Measurements from ENCODE around the gene CYP4F2.
A peak's percentile ranks its signal among the peaks of the same experiment; 100 is the strongest.
"Not testable (repeated sequence)": the region's sequence is repeated elsewhere in the genome, so short reads cannot be mapped to it uniquely, and the experiment has no call there.

CYP4F2 gene

DNA sequence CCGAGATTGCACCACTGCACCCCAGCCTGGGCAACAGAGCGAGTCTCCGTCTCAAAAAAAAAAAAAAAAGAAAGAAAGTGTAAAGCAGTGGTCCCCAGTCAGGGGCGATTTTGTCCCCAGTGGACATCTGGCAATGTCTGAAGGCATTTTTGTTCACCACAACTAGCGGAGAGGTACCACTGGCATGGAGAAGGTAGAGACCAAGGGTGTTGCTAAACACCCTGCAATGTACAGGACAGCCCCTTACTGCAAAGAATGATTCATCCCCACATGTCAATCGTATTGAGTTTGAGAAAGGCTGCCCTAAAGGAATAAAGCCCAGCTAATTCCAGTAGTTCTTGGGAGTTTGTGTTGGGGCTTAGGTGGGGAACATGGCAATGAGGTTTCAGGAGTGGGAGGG lies 38.7 kb downstream of the CYP4F2 start:
- no peak for DNase-seq (ENCODE audit: low read depth, low spot score)

DNA sequence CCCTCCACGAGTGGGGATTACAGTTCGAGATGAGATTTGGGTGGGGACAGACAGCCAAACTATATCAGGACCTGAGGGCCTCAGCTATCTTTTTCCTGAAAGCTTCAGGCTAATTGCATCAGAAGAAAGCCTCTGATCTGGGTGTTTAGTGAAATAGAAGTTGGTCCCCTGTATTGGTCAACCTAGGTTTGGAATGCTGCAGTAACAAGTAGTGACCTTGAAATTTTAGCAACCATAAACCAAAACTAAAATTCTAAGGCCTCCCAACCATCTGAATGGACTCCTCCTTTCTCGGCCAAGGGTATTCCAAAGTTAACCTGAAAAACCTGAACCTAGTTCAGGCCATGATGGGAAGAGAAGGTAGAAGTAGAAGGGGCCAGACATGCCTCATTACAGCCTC lies 47.5 kb downstream of the CYP4F2 start:
- DNase-seq (ENCODE audit: low read depth, low spot score), result no peak

DNA sequence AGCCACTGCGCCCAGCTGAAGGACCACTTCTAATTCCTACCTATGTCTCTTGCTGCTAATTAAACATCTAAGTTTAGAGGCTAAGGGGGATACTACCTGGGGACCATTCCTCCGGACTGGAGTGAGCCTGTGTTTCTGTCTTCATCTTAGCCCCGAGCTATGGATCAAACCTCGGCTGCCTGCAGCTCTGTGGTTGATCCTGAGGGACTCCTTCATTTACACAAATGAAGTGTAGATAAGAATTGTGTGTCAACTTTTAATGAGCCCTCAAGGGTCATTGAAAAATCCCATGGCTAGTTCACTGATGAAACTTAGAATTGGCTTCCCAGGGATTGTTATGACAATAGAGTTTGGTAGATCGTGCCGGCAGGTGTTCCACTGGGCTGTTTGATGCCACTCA lies 51.0 kb downstream of the CYP4F2 start:
- no peak for DNase-seq (ENCODE audit: low read depth, low spot score)

DNA sequence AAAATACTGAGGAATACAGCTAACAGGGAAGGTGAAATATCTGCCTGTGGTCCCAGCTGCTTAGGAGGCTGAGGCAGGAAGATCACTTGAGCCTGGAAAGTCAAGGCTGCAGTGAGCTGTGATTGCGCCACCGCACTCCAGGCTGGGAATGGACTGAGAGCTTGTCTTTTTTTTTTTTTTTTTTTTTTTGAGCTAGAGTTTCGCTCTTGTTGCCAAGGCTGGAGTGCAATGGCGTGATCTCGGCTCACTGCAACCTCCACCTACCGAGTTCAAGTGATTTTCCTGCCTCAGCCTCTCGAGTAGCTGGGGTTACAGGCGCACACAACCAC lies 54.0 kb downstream of the CYP4F2 start:
- DNase-seq (ENCODE audit: low read depth, low spot score), result not testable (repeated sequence)

DNA sequence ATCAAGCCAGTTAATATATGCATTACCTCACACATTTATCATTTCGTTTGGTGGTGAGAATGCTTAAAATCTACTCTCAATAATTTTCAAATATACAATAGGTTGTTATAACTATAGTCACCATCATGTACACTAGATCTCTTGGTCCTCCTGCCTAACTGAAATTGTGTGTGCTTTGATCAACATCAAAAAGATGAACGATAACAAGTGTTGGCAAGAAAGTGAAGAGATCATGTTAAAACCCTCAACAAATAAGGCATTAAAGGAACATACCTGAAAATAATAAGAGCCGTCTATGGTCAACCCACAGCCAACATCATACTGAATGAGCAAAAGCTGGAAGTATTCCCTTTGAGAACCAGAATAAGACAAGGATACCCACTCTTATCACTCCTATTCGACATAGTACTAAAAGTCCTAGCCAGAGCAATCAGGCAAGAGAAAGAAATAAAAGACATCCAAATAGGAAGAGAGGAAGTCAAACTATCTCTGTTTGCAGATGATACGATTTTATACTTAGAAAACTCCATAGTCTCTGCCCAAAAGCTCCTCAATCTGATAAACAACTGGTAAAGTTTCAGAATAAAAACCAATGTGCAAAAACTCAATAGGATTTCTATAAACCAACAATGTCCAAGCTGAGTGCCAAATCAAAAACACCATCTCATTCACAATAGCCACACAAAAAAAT lies 54.5 kb downstream of the CYP4F2 start:
- no peak for DNase-seq (ENCODE audit: low read depth, low spot score)

DNA sequence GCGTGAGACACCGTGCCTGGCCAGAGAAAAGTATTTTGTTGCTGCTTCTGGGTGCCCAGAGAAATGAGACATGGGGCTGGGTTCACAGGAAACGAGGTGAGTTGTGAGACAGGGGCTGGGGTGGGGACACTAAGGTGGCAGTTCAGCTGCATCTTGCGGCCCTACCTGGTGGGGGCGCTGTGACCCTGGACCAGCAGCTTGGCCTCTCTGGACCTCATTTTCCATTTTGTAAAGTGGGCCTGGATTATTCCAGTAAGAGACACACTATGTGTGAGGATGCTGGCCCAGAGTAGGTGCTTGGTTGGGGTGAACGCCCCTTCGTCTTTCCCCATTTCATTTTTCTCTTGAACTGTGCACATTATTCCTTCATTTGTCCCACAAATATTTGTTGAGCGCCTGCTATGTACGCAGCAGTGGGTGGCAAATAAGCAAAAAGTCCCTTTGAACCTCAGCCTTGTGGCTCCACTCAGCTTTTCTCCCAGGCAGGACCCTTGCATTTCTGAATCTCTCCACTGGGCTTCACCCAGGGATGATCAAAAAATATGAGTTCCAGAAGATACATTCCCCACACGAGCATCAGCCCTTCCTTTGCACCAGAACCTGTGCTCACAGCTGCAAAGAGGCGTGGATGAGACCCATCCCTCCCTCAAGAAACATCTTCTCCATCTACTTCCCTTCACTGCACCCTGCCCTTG lies 55.9 kb downstream of the CYP4F2 start:
- no peak for DNase-seq (ENCODE audit: low read depth, low spot score)

DNA sequence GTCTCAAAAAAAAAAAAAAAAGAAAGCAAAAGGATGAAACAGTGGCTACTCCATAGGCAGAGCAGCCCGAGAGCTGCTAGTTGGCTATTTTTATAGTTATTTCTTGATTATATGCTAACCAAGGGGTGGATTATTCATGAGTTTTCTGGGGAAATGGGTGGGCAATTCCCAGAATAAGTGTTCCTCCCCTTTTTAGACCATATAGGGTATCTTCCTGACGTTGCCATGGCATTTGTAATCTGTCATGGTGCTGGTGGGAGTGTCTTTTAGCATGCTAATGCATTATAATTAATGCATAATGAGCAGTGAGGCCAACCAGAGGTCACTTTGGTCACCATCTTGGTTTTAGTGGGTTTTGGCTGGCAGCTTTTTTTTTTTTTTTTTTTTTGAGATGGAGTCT lies 57.0 kb downstream of the CYP4F2 start:
- no peak for DNase-seq (ENCODE audit: low read depth, low spot score)

DNA sequence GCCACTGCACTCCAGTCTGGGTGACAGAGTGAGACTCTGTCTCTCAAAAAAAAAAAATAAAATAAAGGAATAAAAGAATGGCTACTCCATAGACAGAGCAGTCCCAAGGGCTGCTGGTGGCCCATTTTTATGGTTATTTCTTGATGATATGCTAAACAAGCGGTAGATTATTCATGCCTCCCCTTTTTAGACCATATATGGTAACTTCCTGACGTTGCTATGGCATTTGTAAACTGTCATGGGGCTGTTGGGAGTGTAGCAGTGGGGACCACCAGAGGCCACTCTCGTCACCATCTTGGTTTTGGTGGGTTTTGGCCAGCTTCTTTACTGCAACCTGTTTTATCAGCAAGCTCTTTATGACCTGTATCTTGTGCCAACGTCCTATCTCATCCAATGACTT lies 58.0 kb downstream of the CYP4F2 start:
- DNase-seq (ENCODE audit: low read depth, low spot score), result not testable (repeated sequence)

DNA sequence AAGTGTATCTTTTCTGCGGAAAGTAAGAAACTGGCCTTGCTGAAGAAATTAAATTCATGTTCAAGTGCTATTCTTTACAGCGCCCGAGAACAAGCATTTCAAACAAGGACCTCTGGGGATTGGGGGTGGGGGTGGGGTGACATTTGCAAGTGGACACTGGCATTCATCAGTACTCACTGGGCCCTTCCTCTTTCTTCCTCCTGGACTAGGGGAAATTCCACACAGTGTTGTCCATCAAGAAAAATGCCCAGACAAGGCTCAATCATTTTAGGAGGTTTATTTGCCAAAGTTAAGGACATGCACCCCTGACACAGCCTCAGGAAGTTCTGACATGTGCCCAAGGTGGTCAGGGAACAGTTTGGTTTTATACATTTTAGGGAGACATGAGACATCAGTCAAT lies 59.5 kb downstream of the CYP4F2 start:
- DNase-seq (ENCODE audit: low read depth, low spot score), result no peak

DNA sequence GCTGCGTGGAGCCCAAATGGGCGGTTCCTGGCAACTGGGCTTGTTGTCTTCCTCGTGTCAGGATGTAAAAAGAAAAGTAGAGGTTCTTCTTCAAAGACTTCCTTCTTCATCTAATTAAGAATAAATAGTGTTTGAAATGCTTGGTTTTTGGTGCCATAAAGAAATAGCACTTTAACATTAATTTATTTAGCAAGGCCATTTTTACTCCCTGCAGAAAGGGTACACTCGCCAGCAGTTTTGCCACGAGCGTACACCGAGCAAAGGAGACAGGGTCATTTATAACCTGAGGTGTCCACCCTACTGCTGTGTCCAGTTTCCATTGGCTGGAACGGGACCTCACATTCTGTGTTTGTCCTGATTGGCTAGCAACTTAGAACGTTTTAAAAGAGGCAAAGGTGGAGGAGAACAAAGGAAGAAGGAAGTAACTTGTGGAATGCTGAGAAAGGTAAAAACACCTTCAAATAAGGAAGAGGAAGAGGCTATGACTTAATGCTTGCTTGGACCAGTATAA lies 60.6 kb downstream of the CYP4F2 start:
- DNase-seq (ENCODE audit: low read depth, low spot score), result no peak

DNA sequence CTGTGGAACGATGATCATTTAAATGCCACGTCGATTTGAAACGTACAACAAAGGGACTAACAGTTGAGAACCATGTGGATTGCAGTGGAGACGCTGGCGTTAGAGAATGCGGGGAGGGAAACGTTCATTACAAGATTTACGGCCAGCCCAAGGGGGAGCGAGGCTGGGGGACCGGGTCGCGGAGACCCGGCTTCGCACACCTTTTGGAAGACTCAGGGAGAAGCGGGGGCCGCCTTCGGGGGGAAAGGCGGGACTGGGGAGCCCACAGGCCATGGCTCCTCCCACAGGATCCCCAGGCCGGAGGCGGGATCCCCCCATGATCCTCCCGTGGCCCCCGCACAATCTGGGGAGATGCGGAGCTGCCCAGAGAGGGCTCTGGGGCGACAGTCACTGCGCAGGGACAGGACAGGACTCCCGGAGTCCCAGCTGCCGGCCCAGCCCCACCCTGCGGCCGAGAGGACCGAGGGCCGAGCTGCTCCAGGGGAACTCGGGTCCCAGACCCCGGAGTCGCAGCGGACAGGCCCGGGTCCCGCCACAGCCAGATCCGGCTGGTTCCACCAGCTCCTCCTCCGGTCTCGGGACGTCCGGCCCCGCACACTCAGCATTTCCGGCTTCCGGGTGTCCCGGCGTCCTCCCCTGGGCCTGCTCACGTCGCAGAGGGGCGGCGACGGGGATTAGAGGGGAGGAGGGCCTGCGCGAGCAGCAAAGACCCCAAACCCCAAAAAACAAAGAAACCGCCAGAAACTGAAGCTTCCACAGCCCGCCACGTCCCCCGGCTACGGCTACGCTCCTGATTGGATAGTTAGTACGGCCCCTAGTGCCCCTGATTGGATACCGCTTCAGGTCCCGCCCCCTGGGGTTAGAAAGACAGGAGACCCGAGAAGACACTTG lies 61.3 kb downstream of the CYP4F2 start:
- DNase-seq (ENCODE audit: low read depth, low spot score), result peak; percentile 94

DNA sequence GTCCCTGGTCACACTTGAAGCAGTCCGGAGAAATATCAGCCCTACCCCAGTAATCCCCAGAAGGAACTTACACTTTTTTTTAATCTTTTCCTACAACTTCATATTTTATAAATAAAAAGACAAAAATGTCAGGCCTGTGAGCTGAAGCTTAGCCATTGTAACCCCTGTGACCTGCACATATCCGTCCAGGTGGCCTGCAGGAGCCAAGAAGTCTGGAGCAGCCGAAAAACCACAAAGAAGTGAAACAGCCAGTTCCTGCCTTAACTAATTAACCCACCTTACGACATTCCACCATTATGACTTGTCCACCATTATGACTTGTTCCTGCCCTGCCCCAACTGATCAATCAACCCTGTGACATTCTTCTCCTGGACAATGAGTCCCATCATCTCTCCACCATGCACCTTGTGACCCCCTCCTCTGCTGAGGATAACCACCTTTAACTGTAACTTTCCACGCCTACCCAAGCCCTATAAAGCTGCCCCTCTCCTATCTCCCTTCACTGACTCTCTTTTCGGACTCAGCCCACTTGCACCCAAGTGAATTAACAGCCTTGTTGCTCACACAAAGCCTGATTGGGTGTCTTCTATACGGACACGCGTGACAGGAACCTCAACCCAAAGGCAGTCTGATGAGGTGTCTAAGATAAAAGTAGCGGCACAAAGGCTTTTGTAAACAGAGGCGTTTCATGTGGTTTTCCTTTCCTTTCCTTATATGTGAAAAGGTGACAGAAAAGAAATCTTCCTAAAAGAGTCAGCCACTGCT lies 62.1 kb downstream of the CYP4F2 start:
- not testable (repeated sequence) for DNase-seq (ENCODE audit: low read depth, low spot score)

DNA sequence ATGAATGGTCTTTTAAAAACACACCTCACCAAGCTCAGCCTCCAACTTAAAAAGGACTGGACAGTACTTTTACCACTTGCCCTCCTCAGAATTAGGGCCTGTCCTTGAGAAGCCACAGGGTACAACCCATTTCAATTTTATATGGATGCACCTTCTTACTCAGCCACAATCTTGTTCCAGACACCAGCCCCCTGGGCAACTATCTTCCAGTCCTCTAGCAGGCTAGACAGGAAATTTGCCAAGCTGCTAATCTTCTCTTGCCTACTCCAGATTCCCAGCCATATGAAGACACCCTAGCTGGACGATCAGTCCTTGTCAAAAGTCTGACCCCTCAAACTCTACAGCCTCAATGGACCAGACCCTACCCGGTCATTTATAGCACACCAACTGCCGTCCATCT lies 63.6 kb downstream of the CYP4F2 start:
- not testable (repeated sequence) for DNase-seq (ENCODE audit: low read depth, low spot score)

DNA sequence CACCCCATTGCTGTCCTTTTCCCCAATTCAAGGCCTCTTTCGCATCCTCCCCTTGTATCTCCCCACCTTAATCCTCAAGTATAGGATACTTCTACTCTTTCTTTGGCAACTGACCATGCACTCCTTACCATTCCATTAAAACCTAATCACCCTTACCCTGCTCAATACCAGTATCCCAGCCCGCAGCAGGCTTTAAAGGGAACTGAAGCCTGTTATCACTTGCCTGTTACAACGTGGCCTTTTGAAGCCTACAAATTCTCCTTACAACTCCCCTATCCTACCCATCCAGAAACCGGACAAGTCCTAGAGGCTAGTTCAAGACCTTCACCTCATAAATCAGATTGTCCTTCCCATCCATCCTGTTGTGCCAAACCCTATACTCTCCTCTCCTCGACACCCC lies 66.2 kb downstream of the CYP4F2 start:
- no peak for DNase-seq (ENCODE audit: low read depth, low spot score)

DNA sequence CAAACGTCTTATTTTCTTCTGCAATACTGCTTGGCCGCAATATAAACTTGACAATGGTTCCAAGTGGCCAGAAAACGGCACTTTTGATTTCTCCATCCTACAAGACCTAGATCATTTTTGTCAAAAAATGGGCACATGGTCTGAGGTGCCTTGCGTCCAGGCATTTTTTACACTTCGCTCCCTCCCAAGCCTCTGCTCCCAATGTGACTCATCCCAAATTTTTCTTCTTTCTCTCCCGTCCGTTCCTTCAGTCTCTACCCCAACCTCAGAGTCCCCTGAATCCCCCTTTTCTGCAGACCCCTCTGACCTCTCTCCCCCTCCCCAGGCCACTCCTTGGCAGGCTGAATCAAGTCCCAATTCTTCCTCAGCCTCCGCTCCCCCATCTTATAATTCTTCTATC lies 68.1 kb downstream of the CYP4F2 start:
- no peak for DNase-seq (ENCODE audit: low read depth, low spot score)

DNA sequence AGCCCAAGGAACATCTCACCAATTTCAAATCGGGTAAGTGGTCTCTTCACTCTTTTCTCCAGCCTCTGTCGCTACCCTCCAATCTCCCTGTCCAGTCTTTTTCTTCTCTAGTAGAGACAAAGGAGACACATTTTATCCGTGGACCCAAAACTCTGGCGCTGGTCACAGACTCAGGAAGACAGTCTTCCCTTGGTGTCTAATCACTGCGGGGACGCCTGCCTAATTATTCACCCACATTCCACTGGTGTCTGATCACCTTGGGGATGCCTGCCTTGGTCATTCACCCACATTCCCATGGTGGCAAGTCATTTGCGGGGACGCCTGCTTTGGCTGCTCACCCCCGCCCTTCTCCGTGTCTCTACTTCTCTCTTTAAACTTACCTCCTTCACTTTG lies 68.6 kb downstream of the CYP4F2 start:
- DNase-seq (ENCODE audit: low read depth, low spot score), result no peak

DNA sequence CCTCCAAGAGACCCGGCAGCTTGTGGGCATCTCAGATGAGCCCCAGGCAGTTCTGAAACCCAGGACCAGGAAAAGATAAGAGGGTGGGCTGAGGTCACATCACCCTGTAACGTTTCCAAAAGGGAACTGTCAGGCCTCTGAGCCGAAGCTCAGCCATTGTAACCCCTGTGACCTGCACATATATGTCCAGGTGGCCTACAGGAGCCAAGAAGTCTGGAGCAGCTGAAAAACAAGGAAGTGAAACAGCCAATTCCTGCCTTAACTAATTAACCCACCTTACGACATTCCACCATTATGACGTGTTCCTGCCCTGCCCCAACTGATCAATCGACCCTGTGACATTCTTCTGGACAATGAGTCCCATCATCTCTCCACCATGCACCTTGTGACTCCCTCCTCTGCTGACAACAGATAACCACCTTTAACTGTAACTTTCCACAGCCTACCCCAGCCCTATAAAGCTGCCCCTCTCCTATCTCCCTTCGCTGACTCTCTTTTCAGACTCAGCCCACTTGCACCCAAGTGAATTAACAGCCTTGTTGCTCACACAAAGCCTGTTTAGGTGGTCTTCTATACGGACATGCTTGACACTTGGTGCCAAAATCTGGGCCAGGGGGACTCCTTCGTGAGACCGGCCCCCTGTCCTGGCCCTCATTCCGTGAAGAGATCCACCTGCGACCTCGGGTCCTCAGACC lies 69.1 kb downstream of the CYP4F2 start:
- DNase-seq (ENCODE audit: low read depth, low spot score), result not testable (repeated sequence)

DNA sequence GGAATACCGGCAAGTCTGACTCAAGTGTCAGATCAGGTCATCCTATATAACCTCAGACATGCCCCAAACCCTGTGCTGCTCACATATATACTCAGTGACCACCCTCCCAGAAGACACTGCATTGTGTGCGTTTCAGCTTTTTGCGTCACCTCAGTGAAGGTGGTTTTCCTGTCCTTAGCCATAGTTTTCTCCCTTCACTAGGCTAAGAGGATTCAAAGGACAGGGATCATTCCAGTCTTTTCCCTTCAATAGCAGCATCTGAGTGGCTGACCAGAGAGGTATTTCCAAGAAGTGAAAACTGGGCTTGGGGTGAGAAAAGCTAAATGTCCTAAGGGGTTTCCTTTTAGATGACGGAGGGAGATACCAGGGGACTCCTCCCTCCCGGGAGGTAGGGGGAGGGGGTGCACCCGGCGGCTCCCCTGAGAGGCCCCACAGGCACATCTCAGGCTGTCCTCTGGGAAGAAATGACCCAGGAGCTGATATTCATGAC lies 69.7 kb downstream of the CYP4F2 start:
- DNase-seq (ENCODE audit: low read depth, low spot score), result no peak

All from activated naive CD8-positive, alpha-beta T cell treated with anti-CD3 and anti-CD28 coated beads, Interleukin-2, amount 50 U/mL, for 16 hours (primary cell).